HG02884 (cell line): ENCODE results near the gene PPM1K.

Experiments used
- ATAC-seq: cut with Tn5 transposase; IDR thresholded peaks from one replicate; pipeline ENCODE4 v1.9.1; 2021; ENCODE audit warnings: mild to moderate bottlenecking, moderate library complexity; ENCODE audit not compliant: unreplicated experiment

PPM1K gene

GRCh38 chr4:88277711-88278225 is 6.6 kb downstream of the PPM1K start:
- ATAC-seq, result no peak

GRCh38 chr4:88276952-88277710 is 7.2 kb downstream of the PPM1K start:
- ATAC-seq, result no peak

GRCh38 chr4:88275949-88276515 is 8.3 kb downstream of the PPM1K start:
- ATAC-seq, result no peak

- ATAC-seq, result peak; percentile 62
These were observed 8.8 kb downstream of the PPM1K start for GRCh38 chr4:88275516-88275915.

- ATAC-seq, result no peak
These were observed 15.4 kb downstream of the PPM1K start for GRCh38 chr4:88268913-88269312.

- no peak for ATAC-seq
These were observed 20.0 kb downstream of the PPM1K start for GRCh38 chr4:88264336-88264735.

GRCh38 chr4:88257726-88258125 is 26.6 kb downstream of the PPM1K start:
- no peak for ATAC-seq

- ATAC-seq, result no peak
These were observed 29.2 kb downstream of the PPM1K start for GRCh38 chr4:88255111-88255510.

- ATAC-seq, result no peak
These were observed 32.4 kb downstream of the PPM1K start for GRCh38 chr4:88251924-88252323.

GRCh38 chr4:88247148-88247547 is 37.2 kb downstream of the PPM1K start:
- ATAC-seq, result no peak

GRCh38 chr4:88246600-88246999 is 37.8 kb downstream of the PPM1K start:
- no peak for ATAC-seq

GRCh38 chr4:88244816-88245579 is 39.4 kb downstream of the PPM1K start:
- peak; percentile 59 for ATAC-seq

GRCh38 chr4:88244056-88244455 is 40.3 kb downstream of the PPM1K start:
- ATAC-seq, result no peak

GRCh38 chr4:88242144-88242543 is 42.2 kb downstream of the PPM1K start:
- ATAC-seq, result no peak

GRCh38 chr4:88240297-88240714 is 44.1 kb downstream of the PPM1K start:
- ATAC-seq, result no peak

- no peak for ATAC-seq
These were observed 53.2 kb downstream of the PPM1K start for GRCh38 chr4:88230969-88231771.

GRCh38 chr4:88230461-88230891 is 53.9 kb downstream of the PPM1K start:
- no peak for ATAC-seq

GRCh38 chr4:88227734-88228133 is 56.6 kb downstream of the PPM1K start:
- ATAC-seq, result no peak

GRCh38 chr4:88226143-88226542 is 58.2 kb downstream of the PPM1K start:
- ATAC-seq, result no peak

- no peak for ATAC-seq
These were observed 58.9 kb downstream of the PPM1K start for GRCh38 chr4:88225232-88226105.
